Stimulated activated CD8-positive, alpha-beta memory T cell treated with anti-CD3 and anti-CD28 coated beads, Interleukin-2, amount 100 ng/mL, for 48 hours (primary cell): Measurements from ENCODE around the gene FRG2.
"Not testable (repeated sequence)": the region's sequence is repeated elsewhere in the genome, so short reads cannot be mapped to it uniquely, and the experiment has no call there.

ENCODE experiments used
- DNase-seq, 2 donors: peaks; one replicate each; pipeline ENCODE4 v3.0.0-alpha.2; 2020; ENCODE audit warnings: low read depth in 2 of 2

Gene FRG2

GRCh38 chr4:190016369-190017289, 10.4 kb downstream of the FRG2 start:
- no peak for DNase-seq

GRCh38 chr4:190015538-190016368, 11.3 kb downstream of the FRG2 start:
- DNase-seq = no peak

GRCh38 chr4:190014771-190015537, 12.1 kb downstream of the FRG2 start:
- no peak for DNase-seq

- not testable (repeated sequence) for DNase-seq
These were observed 37.1 kb downstream of the FRG2 start for GRCh38 chr4:189989941-189990340.

- no peak for DNase-seq
These were observed 38.1 kb downstream of the FRG2 start for GRCh38 chr4:189988877-189989431.

- DNase-seq = not testable (repeated sequence)
These were observed 41.3 kb downstream of the FRG2 start for GRCh38 chr4:189985651-189986243.

- not testable (repeated sequence) for DNase-seq
These were observed 42.4 kb downstream of the FRG2 start for GRCh38 chr4:189984661-189985060.

- not testable (repeated sequence) for DNase-seq
These were observed 43.0 kb downstream of the FRG2 start for GRCh38 chr4:189983916-189984526.

GRCh38 chr4:189981970-189982369, 45.1 kb downstream of the FRG2 start:
- DNase-seq = no peak

GRCh38 chr4:189980292-189980691, 46.8 kb downstream of the FRG2 start:
- not testable (repeated sequence) for DNase-seq

GRCh38 chr4:189979196-189980047, 47.6 kb downstream of the FRG2 start:
- no peak for DNase-seq
